H1 (cell line): ENCODE data around the gene MARK3. TPM values are rescaled to one million over a fixed set of nuclear protein-coding genes. Genes with fewer than 3 reads are reported as not detected.

ENCODE experiments used
- CTCF ChIP-seq, 3 experiments: IDR thresholded peaks; 1 replicate in 2 of 3; 2 replicates in 1 of 3; pipeline versions ENCODE4 v1.5.1 to v1.6.1; 2011; ENCODE audit warnings: low read length in 3 of 3, mild to moderate bottlenecking in 3 of 3, inconsistent platforms in 2 of 3, low read depth in 1 of 3, moderate library complexity in 1 of 3; ENCODE audit not compliant: insufficient read depth in 1 of 3; ENCODE audit errors: control extremely low read depth in 1 of 3
- JUN ChIP-seq: IDR thresholded peaks from 2 replicates; pipeline ENCODE4 v1.6.1; 2011; ENCODE audit warnings: low read depth, mild to moderate bottlenecking, improper control_type of control experiment, low read length
- JUND ChIP-seq: IDR thresholded peaks from 2 replicates; pipeline ENCODE4 v1.6.1; 2011; ENCODE audit warnings: mild to moderate bottlenecking, improper control_type of control experiment, low read length
- MAFK ChIP-seq: IDR thresholded peaks from 2 replicates; pipeline ENCODE4 v1.6.1; 2012; ENCODE audit warnings: low read depth, mild to moderate bottlenecking, improper control_type of control experiment, low read length
- RAD21 ChIP-seq, 2 experiments: IDR thresholded peaks in 1 of 2; conservative IDR thresholded peaks in 1 of 2; 2 replicates each; pipeline ENCODE4 v1.6.1; 2011; ENCODE audit warnings: low read depth in 2 of 2, low read length in 2 of 2, improper control_type of control experiment in 1 of 2, inconsistent platforms in 1 of 2, mild to moderate bottlenecking in 1 of 2, moderate library complexity in 1 of 2
- RFX5 ChIP-seq: IDR thresholded peaks from 2 replicates; pipeline ENCODE4 v1.6.1; 2011; ENCODE audit warnings: low read depth, low read length, improper control_type of control experiment, borderline replicate concordance
- RXRA ChIP-seq: IDR thresholded peaks from 2 replicates; pipeline ENCODE4 v1.6.1; 2011; ENCODE audit warnings: low read depth, mild to moderate bottlenecking, low read length, moderate library complexity; ENCODE audit not compliant: insufficient read depth
- polyA plus RNA-seq, 7 experiments: library from polyadenylated mRNA; depleted of rRNA in 3 of 7; stranded (reverse) in 5 of 7; unstranded in 2 of 7; fragments of >200 nt in 5 of 7; fragments of 200-250 nt in 2 of 7; gene quantifications; 1 replicate in 5 of 7; 2 replicates in 1 of 7; 4 replicates in 1 of 7; pipeline versions ENCODE4 v1.2.1 to v1.2.3, GENCODE V29; 2011 to 2013; ENCODE audit warnings: missing spikeins in 2 of 7, mixed read lengths in 2 of 7
- total RNA-seq: library from RNA; stranded (reverse); fragmentation: NEBNext Ultra II Directional; extraction: Animal tissue kit (Norgen Biotek cat#: 25700); gene quantifications from 2 replicates; pipeline ENCODE4 v1.2.1, GENCODE V29; 2021

Gene MARK3
- total and polyA plus RNA-seq, 2 of the 8 experiments (the other 6 are each of a cell fraction or from before 2014, with no cell fraction given): 39.4 to 76.9 TPM

- no peak for TF ChIP-seq RFX5
- no peak for TF ChIP-seq MAFK
- no peak for TF ChIP-seq CTCF (IDR thresholded peaks at IDR 0.05; ENCODE audit: control extremely low read depth in 1 of 3, insufficient read depth in 1 of 3, low read depth in 1 of 3, low read length in 3 of 3)
- TF ChIP-seq JUN: no peak
- TF ChIP-seq RAD21 (IDR thresholded peaks at IDR 0.05 in 1 of 2, conservative IDR thresholded peaks at IDR 0.05 in 1 of 2; ENCODE audit: low read depth in 2 of 2, low read length in 2 of 2): no peak
- TF ChIP-seq RXRA: no peak
- no peak for TF ChIP-seq JUND
Observed at GRCh38 chr14:103408491-103409155, 23.4 kb downstream of the MARK3 start (continued).
